Activated B cell treated with CpG ODN at 0.5 μM for 24 hours (primary cell): ENCODE measurements around the gene NKTR. TPM values are rescaled to one million over a fixed set of nuclear protein-coding genes. Genes with fewer than 3 reads are reported as not detected.

Experiments
- ATAC-seq: fragments of 200-7000 bp; cut with Tn5 transposase; one replicate; pipeline ENCODE4 v1.10.0; 2021; ENCODE audit warnings: low read depth, mild to moderate bottlenecking, moderate library complexity
- CTCF ChIA-PET: fragments of 350-600 bp; sonication (Branson Sonifier 250); formaldehyde crosslinking; loops from one replicate; lab custom pipeline; 2021; ENCODE audit warnings: antibody characterized with exemption; lab: Charles Lee
- POLR2A ChIA-PET: fragments of 350-600 bp; sonication (Branson Sonifier 250); formaldehyde crosslinking; loops from one replicate; lab custom pipeline; 2021; ENCODE audit warnings: antibody characterized with exemption; lab: Charles Lee
- DNase-seq: peaks from one replicate; pipeline ENCODE4 v3.0.0; 2022
- H3K27ac Mint-ChIP-seq: one replicate; pipeline ENCODE4 v1.8.0; 2020; ENCODE audit warnings: mixed read lengths
- H3K27me3 Mint-ChIP-seq: one replicate; pipeline ENCODE4 v1.8.0; 2021; ENCODE audit warnings: mixed read lengths
- H3K36me3 Mint-ChIP-seq: one replicate; pipeline ENCODE4 v1.8.0; 2021; ENCODE audit warnings: low read depth, mixed read lengths
- H3K4me1 Mint-ChIP-seq: one replicate; pipeline ENCODE4 v1.8.0; 2021; ENCODE audit warnings: mixed read lengths
- H3K4me3 Mint-ChIP-seq: one replicate; pipeline ENCODE4 v1.8.0; 2020; ENCODE audit warnings: mild to moderate bottlenecking, mixed read lengths
- H3K9me3 Mint-ChIP-seq: one replicate; pipeline ENCODE4 v1.8.0; 2020; ENCODE audit warnings: mixed read lengths
- CTCF ChIP-seq: fragments of 200-600 bp; IDR thresholded peaks from one replicate; pipeline ENCODE4 v1.8.0; 2022; ENCODE audit warnings: antibody characterized with exemption, mild to moderate bottlenecking
- intact Hi-C: fragments of 100-400 bp; cut with micrococcal nuclease; formaldehyde crosslinking; loops from one replicate; pipeline ENCODE4 v1.15.1; 2024
- total RNA-seq: library from RNA; stranded (reverse); gene quantifications from 2 replicates; pipeline ENCODE4 v1.2.3, GENCODE V29; 2022

Gene NKTR
- total RNA-seq, 1 donor from 2014 or later: 126 TPM

DNA sequence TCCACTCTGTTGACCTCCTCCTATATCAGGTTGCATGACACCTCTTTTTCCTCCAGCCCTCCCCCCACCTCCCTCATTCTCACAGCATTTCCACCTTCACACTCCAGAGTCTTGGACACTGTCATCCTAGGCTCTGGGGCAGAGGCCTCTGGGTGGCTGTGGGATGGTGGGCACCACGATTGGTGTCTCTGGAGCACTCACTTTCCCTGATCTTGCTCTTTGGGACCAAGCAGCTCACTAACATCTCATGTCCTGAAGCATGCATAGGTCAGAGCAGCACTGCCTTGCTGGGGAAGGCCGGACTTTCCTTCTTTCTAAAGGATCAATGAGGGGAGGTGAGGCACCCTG, 67.9 kb downstream of the NKTR start:
- ChIA-PET POLR2A (no interaction called here), CTCF (no interaction called here)
- no peaks in the 10 kb centered on the region for H3K27me3 Mint-ChIP-seq
- DNase-seq (no peak), ATAC-seq (no peak)
- H3K36me3 Mint-ChIP-seq: no peaks in the 10 kb centered on the region
- H3K4me3 Mint-ChIP-seq: no peak overlapping the region
- H3K27ac Mint-ChIP-seq: no peak overlapping the region
- no peak for TF ChIP-seq CTCF
- H3K4me1 Mint-ChIP-seq: peaks cover 10% of the 10 kb centered on the region
- no peaks in the 10 kb centered on the region for H3K9me3 Mint-ChIP-seq
- intact Hi-C loops: no loop called here

- intact Hi-C loops: no loop called here
- Mint-ChIP-seq H3K4me1 (peaks cover 6% of the 10 kb centered on the region), H3K27ac (no peak overlapping the region), H3K36me3 (no peaks in the 10 kb centered on the region), H3K27me3 (no peaks in the 10 kb centered on the region), H3K4me3 (no peak overlapping the region), H3K9me3 (no peaks in the 10 kb centered on the region)
- DNase-seq: no peak
- POLR2A ChIA-PET: no interaction called here
- CTCF ChIA-PET: no interaction called here
- no peak for TF ChIP-seq CTCF
- ATAC-seq: no peak
Measured at GRCh38 chr3:42668793-42669217, 68.3 kb downstream of the NKTR start.

- DNase-seq: no peak
- no peak for ATAC-seq
- ChIA-PET POLR2A (no interaction called here), CTCF (no interaction called here)
- Mint-ChIP-seq H3K27ac (no peak overlapping the region), H3K4me1 (peaks cover 2% of the 10 kb centered on the region), H3K9me3 (no peaks in the 10 kb centered on the region), H3K27me3 (no peaks in the 10 kb centered on the region), H3K4me3 (no peak overlapping the region), H3K36me3 (no peaks in the 10 kb centered on the region)
- TF ChIP-seq CTCF: no peak
- intact Hi-C loops: no loop called here
Measured at GRCh38 chr3:42670051-42670576, 69.6 kb downstream of the NKTR start.

- intact Hi-C loops: no loop called here
- Mint-ChIP-seq H3K4me1 (peaks cover 2% of the 10 kb centered on the region), H3K4me3 (no peak overlapping the region), H3K27ac (no peak overlapping the region), H3K36me3 (no peaks in the 10 kb centered on the region), H3K27me3 (no peaks in the 10 kb centered on the region), H3K9me3 (no peaks in the 10 kb centered on the region)
- TF ChIP-seq CTCF: no peak
- ChIA-PET CTCF (no interaction called here), POLR2A (no interaction called here)
- no peak for ATAC-seq
- DNase-seq: no peak
Measured at GRCh38 chr3:42670670-42671069, 70.2 kb downstream of the NKTR start.

- POLR2A ChIA-PET: no interaction called here
- no peak for TF ChIP-seq CTCF
- no peak for DNase-seq
- H3K27ac Mint-ChIP-seq: no peak overlapping the region
- no peak overlapping the region for H3K4me3 Mint-ChIP-seq
- H3K27me3 Mint-ChIP-seq: no peaks in the 10 kb centered on the region
- CTCF ChIA-PET: no interaction called here
- H3K36me3 Mint-ChIP-seq: no peaks in the 10 kb centered on the region
- no peak for ATAC-seq
- intact Hi-C loops: no loop called here
- no peaks in the 10 kb centered on the region for H3K4me1 Mint-ChIP-seq
- H3K9me3 Mint-ChIP-seq: peaks cover 7% of the 10 kb centered on the region
Measured at GRCh38 chr3:42672515-42672914, 72.0 kb downstream of the NKTR start.
